ENCODE measurements around the gene PAGR1. TPM values are rescaled to one million over a fixed set of nuclear protein-coding genes. Genes with fewer than 3 reads are reported as not detected.
A peak's percentile ranks its signal among the peaks of the same experiment; 100 is the strongest.

Gene PAGR1
- total and polyA plus RNA-seq, 9 of the 15 experiments (the other 6 are each of a cell fraction or from before 2014, with no cell fraction given) = 1.4 to 58.2 (median 16.8) TPM

DNA sequence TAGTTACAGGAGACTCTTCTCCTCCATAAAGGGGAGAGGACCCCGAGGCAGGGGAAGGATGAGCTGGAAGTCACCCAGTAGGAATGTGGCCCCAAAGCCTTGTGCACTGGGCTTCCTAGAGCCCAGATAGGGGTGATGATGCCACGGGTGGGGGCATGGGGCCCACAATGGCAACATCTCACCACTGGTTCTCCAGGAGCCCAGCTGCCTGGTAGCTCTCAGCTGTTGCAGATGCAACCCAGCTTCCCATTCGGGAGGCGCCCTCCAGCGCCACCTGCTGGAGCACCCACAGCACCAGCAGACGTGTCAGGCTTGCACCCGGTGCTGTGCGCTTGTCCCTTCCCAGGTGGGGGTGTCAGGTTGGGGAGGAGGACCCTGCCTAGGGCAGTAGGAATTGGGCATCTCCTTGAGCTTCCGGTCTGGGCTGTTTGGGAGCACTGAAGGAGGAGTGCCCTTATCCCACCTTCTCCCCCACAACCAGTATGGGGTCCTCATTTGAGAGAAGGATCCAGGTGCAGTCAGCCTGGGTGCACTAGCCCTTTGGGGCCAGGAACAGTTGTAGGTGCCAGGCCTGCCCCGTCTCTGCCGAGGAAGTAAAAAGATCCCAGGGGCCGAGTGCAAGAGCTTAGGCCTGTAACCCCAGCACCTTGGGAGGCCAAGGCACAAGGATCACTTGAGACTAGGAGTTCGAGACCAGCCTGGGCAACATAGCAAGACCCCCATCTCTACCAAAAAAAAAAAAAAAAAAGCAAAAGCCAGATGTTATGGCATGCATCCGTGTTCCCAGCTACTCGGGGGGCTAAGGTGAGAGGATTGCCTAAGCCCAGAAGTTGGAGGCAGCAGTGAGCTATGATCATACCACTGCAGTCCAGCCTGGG lies 32.7 kb downstream of the PAGR1 start (continued):
- TF ChIP-seq, protein P1, sequence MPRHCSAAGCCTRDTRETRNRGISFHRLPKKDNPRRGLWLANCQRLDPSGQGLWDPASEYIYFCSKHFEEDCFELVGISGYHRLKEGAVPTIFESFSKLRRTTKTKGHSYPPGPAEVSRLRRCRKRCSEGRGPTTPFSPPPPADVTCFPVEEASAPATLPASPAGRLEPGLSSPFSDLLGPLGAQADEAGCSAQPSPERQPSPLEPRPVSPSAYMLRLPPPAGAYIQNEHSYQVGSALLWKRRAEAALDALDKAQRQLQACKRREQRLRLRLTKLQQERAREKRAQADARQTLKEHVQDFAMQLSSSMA (CRISPR knock-in tag; IDR thresholded peaks at IDR 0.05) = no peak
- TF ChIP-seq ZC3H4 (CRISPR knock-in tag; IDR thresholded peaks at IDR 0.05; ENCODE audit: borderline replicate concordance) = no peak
- no peak for TF ChIP-seq GTF2F1 (IDR thresholded peaks at IDR 0.05; ENCODE audit: low read depth, low read length)
- TF ChIP-seq, protein P2, sequence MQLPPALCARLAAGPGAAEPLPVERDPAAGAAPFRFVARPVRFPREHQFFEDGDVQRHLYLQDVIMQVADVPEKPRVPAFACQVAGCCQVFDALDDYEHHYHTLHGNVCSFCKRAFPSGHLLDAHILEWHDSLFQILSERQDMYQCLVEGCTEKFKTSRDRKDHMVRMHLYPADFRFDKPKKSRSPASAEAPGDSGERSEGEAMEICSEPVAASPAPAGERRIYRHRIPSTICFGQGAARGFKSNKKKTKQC (CRISPR knock-in tag; IDR thresholded peaks at IDR 0.05) = 0 out of 2 replicates have a peak, but pooled peaks have one; percentile 29
- TF ChIP-seq, protein P3, sequence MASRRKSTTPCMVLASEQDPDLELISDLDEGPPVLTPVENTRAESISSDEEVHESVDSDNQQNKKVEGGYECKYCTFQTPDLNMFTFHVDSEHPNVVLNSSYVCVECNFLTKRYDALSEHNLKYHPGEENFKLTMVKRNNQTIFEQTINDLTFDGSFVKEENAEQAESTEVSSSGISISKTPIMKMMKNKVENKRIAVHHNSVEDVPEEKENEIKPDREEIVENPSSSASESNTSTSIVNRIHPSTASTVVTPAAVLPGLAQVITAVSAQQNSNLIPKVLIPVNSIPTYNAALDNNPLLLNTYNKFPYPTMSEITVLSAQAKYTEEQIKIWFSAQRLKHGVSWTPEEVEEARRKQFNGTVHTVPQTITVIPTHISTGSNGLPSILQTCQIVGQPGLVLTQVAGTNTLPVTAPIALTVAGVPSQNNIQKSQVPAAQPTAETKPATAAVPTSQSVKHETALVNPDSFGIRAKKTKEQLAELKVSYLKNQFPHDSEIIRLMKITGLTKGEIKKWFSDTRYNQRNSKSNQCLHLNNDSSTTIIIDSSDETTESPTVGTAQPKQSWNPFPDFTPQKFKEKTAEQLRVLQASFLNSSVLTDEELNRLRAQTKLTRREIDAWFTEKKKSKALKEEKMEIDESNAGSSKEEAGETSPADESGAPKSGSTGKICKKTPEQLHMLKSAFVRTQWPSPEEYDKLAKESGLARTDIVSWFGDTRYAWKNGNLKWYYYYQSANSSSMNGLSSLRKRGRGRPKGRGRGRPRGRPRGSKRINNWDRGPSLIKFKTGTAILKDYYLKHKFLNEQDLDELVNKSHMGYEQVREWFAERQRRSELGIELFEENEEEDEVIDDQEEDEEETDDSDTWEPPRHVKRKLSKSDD (conservative IDR thresholded peaks at IDR 0.05; ENCODE audit: low read length) = no peak
- TF ChIP-seq JUND (IDR thresholded peaks at IDR 0.05; ENCODE audit: borderline replicate concordance, low read depth, low read length) = 0 out of 2 replicates have a peak, but pooled peaks have one; percentile 44
- peak; percentile 25; the same call in 1 of the 3 replicates for TF ChIP-seq JUND (tag; IDR thresholded peaks at IDR 0.05; ENCODE audit: borderline replicate concordance, low read depth, low read length)
- peak in 1 of 2 experiments; percentile 63; a peak in 1 of 4 replicates for TF ChIP-seq RCOR1 (IDR thresholded peaks at IDR 0.05; ENCODE audit: borderline replicate concordance in 1 of 2, low read depth in 2 of 2, low read length in 2 of 2)
- TF ChIP-seq, protein P4, sequence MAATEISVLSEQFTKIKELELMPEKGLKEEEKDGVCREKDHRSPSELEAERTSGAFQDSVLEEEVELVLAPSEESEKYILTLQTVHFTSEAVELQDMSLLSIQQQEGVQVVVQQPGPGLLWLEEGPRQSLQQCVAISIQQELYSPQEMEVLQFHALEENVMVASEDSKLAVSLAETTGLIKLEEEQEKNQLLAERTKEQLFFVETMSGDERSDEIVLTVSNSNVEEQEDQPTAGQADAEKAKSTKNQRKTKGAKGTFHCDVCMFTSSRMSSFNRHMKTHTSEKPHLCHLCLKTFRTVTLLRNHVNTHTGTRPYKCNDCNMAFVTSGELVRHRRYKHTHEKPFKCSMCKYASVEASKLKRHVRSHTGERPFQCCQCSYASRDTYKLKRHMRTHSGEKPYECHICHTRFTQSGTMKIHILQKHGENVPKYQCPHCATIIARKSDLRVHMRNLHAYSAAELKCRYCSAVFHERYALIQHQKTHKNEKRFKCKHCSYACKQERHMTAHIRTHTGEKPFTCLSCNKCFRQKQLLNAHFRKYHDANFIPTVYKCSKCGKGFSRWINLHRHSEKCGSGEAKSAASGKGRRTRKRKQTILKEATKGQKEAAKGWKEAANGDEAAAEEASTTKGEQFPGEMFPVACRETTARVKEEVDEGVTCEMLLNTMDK (IDR thresholded peaks at IDR 0.05; ENCODE audit: borderline replicate concordance, insufficient read depth, low read depth, low read length, poor library complexity, severe bottlenecking) = peak; percentile 87
- no peak for TF ChIP-seq PHF20 (IDR thresholded peaks at IDR 0.05; ENCODE audit: partially characterized antibody)
- no peak for TF ChIP-seq KAT7 (CRISPR knock-in tag; IDR thresholded peaks at IDR 0.05; ENCODE audit: borderline replicate concordance)
- TF ChIP-seq MAZ (CRISPR knock-in tag; conservative IDR thresholded peaks at IDR 0.05 in 1 of 2, IDR thresholded peaks at IDR 0.05 in 1 of 2) = peak; percentile 33 to 67; a peak in 1 of 4 replicates
- TF ChIP-seq FOXJ2 (tag; IDR thresholded peaks at IDR 0.05) = no peak
- no peak for TF ChIP-seq CREBBP (IDR thresholded peaks at IDR 0.05; ENCODE audit: low read depth, low read length)
- no peak for TF ChIP-seq NR2F6 (CRISPR knock-in tag; IDR thresholded peaks at IDR 0.05)
- TF ChIP-seq, protein P5, sequence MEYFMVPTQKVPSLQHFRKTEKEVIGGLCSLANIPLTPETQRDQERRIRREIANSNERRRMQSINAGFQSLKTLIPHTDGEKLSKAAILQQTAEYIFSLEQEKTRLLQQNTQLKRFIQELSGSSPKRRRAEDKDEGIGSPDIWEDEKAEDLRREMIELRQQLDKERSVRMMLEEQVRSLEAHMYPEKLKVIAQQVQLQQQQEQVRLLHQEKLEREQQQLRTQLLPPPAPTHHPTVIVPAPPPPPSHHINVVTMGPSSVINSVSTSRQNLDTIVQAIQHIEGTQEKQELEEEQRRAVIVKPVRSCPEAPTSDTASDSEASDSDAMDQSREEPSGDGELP (CRISPR knock-in tag; IDR thresholded peaks at IDR 0.05; ENCODE audit: borderline replicate concordance) = peak; percentile 97
- no peak for TF ChIP-seq ETS2 (tag; IDR thresholded peaks at IDR 0.05; ENCODE audit: borderline replicate concordance, poor library complexity, severe bottlenecking)

All from K562 (cell line).